Measurements from ENCODE around the gene CLRN2.

GRCh38 chr4:17480955-17481354, 34.0 kb upstream of the CLRN2 start:
- TF ChIP-seq TAF1 (IDR thresholded peaks at IDR 0.05; ENCODE audit: borderline replicate concordance, insufficient read depth, low read length) (no peak), SIN3A (IDR thresholded peaks at IDR 0.05; ENCODE audit: borderline replicate concordance, insufficient read depth, low read length) (no peak)

All from PFSK-1 (cell line).